ENCODE results near the gene MEF2D. TPM values are rescaled to one million over a fixed set of nuclear protein-coding genes. Genes with fewer than 3 reads are reported as not detected.

MEF2D gene
- total RNA-seq, 2 experiments from 2014 or later: 35.9 to 39.7 TPM

- Mint-ChIP-seq H3K4me1 (ENCODE audit: low read depth) (peaks cover 26% of the 10 kb centered on the region), H3K27me3 (peaks cover 27% of the 10 kb centered on the region), H3K36me3 (no peaks in the 10 kb centered on the region), H3K9me3 (no peaks in the 10 kb centered on the region), H3K4me3 (no peak overlapping the region), H3K27ac (no peak overlapping the region)
- ChIA-PET CTCF (interaction anchor here (6.8 kb wide), 1 partner anchor 65 kb away, joined by 491 read pairs; no protein-coding TSS in a partner anchor), POLR2A (interaction anchor here (0.8 kb wide), 1 partner anchor 62 kb away, joined by 4 read pairs; no protein-coding TSS in a partner anchor)
- intact Hi-C loops (cut with micrococcal nuclease): no loop called here
- no peak for DNase-seq
Measured at GRCh38 chr1:156448134-156448967, 52.2 kb downstream of the MEF2D start.

DNA sequence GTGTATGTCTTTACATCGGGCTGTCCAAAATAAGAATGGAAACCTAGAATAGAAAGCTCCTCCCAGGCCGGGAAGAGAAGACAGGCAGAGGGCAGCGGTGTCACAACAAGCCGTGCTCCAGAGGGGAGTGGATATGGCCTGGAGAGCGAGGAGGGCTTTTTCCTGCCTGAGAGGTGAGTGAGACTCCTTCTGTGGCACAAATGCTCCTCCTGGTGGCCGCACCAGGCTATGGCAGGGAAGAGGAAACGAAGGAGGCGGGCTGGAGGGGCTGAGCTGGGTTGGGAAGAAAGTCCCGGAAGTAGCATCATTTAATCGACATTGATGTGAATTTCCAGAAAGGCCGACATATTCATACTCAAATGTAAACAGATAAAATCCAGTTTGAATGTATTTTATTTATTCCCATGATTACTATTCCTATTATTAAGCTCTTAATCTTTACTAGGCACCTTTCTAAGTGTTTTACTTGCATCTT lies 54.7 kb downstream of the MEF2D start:
- ChIA-PET POLR2A (interaction anchor here (0.6 to 1.0 kb wide), 2 partner anchors 19 to 60 kb away, joined by 3 to 8 read pairs; no protein-coding TSS in a partner anchor), CTCF (interaction anchor here (0.6 to 6.8 kb wide), 60 partner anchors 9 to 364 kb away, joined by 3 to 491 read pairs (median 5); partner anchors contain the start of genes CCT3, GPATCH4, MEF2D and MEX3A)
- Mint-ChIP-seq H3K27ac (no peak overlapping the region), H3K36me3 (no peaks in the 10 kb centered on the region), H3K9me3 (no peaks in the 10 kb centered on the region), H3K4me3 (no peak overlapping the region), H3K4me1 (ENCODE audit: low read depth) (peaks cover 16% of the 10 kb centered on the region), H3K27me3 (peaks cover 47% of the 10 kb centered on the region)
- DNase-seq: peak; percentile 90
- intact Hi-C loops (cut with micrococcal nuclease): loop anchor here (1.0 to 2.0 kb wide), 2 partner anchors 10 to 355 kb away; no protein-coding TSS in a partner anchor

DNA sequence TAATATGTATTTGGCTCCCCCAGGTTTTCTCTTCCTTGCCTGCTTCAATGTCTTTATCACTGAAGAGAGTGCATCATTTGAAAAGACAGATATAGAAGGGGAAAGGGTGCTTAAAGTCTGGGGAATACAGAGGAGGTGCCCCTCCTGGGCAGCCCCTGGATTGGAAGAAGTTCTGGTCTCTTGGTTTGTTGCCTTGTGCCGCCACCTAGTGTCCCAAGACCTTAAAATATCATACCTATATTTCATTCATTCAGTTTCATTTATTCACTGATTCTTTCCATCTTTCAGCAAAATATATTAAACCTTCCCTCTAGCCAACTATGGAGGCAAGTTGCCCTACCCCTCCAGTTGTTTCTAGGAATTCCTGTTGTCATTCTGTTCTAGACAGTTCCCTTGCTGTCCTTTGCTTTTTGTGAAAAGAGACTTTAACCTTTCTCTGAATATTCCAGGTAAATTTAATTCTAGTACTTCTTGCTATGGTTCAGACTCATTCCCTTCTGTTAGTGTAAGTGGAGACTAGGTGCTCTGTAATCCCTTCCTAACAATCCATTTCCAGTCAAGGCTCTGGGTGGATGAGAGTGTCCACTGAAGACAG lies 56.1 kb downstream of the MEF2D start:
- DNase-seq: peak; percentile 57
- H3K36me3 Mint-ChIP-seq: no peaks in the 10 kb centered on the region
- intact Hi-C loops (cut with micrococcal nuclease): loop anchor here (1.0 to 2.0 kb wide), 3 partner anchors 12 to 354 kb away; no protein-coding TSS in a partner anchor
- H3K27ac Mint-ChIP-seq: no peak overlapping the region
- H3K4me3 Mint-ChIP-seq: peak overlapping the region; percentile 2
- H3K4me1 Mint-ChIP-seq (ENCODE audit: low read depth): peaks cover 16% of the 10 kb centered on the region
- H3K9me3 Mint-ChIP-seq: no peaks in the 10 kb centered on the region
- peaks cover 59% of the 10 kb centered on the region for H3K27me3 Mint-ChIP-seq
- CTCF ChIA-PET: interaction anchor here (1.1 to 6.8 kb wide), 15 partner anchors 10 to 180 kb away, joined by 3 to 491 read pairs (median 12); no protein-coding TSS in a partner anchor
- POLR2A ChIA-PET: interaction anchor here (1.0 kb wide), 1 partner anchor 58 kb away, joined by 8 read pairs; no protein-coding TSS in a partner anchor

DNA sequence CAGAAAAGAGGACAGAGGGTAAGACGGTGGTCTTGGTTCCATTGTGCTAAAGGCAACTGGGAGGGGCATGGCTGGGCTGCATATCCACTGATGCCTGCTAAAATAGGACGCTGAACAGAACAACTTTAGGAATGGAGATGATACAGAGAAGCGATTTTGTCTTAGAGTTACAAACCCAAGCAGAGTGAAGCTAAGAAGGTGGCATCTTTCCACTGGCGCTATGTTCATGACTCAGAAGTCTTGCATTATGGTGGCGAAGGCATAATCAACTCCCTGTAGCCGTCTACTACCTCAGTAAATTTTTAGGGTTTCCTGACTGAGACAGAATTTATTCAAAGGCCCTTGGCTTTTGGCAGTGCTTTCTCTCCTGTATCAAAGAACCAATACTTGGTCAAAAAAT lies 57.3 kb downstream of the MEF2D start:
- H3K4me3 Mint-ChIP-seq: no peak overlapping the region
- no peaks in the 10 kb centered on the region for H3K36me3 Mint-ChIP-seq
- ChIA-PET CTCF (interaction anchor here (1.0 to 5.0 kb wide), 3 partner anchors 23 to 72 kb away, joined by 3 to 146 read pairs (median 8); no protein-coding TSS in a partner anchor), POLR2A (interaction anchor here (1.1 kb wide), 1 partner anchor 53 kb away, joined by 3 read pairs; no protein-coding TSS in a partner anchor)
- no peak overlapping the region for H3K27ac Mint-ChIP-seq
- peaks cover 63% of the 10 kb centered on the region for H3K27me3 Mint-ChIP-seq
- H3K4me1 Mint-ChIP-seq (ENCODE audit: low read depth): peaks cover 23% of the 10 kb centered on the region
- no peaks in the 10 kb centered on the region for H3K9me3 Mint-ChIP-seq
- no peak for DNase-seq
- intact Hi-C loops (cut with micrococcal nuclease): no loop called here

DNA sequence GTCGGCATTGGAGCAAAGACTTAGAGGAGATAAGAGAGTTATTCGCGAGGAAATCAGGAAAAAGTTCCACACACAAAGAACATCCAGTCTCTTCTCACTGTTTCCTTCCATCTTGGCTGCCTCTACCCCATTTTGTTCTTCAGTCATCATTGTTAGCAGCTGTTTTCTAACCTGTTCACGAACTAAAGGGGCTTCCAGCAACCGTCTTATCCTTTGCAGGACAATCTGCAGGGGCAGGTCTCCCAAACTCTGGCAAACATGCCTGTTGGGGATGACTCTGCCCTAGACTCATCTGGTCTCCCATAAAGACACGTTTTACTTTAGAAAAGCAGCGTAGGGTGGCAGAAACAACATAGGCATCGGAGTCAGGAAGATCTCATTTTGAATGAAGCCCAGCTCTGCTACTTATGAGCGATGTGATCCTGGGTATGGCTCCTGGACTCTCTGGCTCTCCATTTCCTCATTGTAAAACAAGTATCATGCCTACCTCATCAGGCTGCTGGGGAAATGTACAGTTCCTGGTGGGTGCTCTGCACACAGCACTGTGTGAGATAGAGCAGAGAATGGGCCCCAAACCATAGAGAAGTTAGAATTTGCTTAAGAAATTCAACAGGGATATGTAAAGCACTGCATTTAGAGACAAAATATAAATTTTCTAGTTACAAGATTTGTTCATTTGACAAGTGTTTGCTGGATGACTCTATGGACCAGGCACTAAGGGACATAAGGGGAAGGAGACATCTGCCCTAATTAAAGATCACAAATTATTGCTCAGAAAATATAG lies 59.7 kb downstream of the MEF2D start:
- Mint-ChIP-seq H3K27me3 (peaks cover 71% of the 10 kb centered on the region), H3K36me3 (no peaks in the 10 kb centered on the region), H3K4me3 (no peak overlapping the region), H3K4me1 (ENCODE audit: low read depth) (peaks cover 29% of the 10 kb centered on the region), H3K9me3 (no peaks in the 10 kb centered on the region), H3K27ac (no peak overlapping the region)
- CTCF ChIA-PET: interaction anchor here (1.0 to 5.0 kb wide), 4 partner anchors 21 to 60 kb away, joined by 3 to 146 read pairs (median 7); no protein-coding TSS in a partner anchor
- POLR2A ChIA-PET: no interaction called here
- no peak for DNase-seq
- intact Hi-C loops (cut with micrococcal nuclease): no loop called here

DNA sequence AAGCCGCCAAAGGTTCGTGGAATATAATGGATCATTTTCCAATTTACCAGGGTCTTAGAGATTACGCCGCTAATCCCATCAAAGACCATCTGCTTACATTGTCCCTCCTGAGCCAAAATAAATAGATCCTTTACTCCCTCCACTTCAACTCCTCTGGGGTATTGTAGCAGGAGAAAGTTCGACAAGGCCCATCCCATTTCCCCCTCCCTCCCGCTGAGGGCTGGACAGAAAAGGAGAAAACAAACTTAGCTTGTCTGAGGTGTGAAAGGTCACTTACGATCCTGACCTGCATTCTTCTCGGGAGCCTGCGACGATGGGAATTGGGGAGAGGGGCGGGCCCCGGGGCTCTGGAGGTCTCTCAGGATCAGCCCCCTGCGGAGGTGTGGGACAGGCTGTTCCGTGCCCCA lies 60.8 kb downstream of the MEF2D start:
- H3K9me3 Mint-ChIP-seq: no peaks in the 10 kb centered on the region
- H3K27ac Mint-ChIP-seq: no peak overlapping the region
- intact Hi-C loops (cut with micrococcal nuclease): loop anchor here (2.0 kb wide), 1 partner anchor 19 kb away; no protein-coding TSS in a partner anchor
- no peaks in the 10 kb centered on the region for H3K36me3 Mint-ChIP-seq
- H3K4me3 Mint-ChIP-seq: no peak overlapping the region
- H3K27me3 Mint-ChIP-seq: peaks cover 73% of the 10 kb centered on the region
- CTCF ChIA-PET: interaction anchor here (5.0 kb wide), 1 partner anchor 55 kb away, joined by 146 read pairs; no protein-coding TSS in a partner anchor
- peaks cover 32% of the 10 kb centered on the region for H3K4me1 Mint-ChIP-seq (ENCODE audit: low read depth)
- DNase-seq: no peak
- POLR2A ChIA-PET: no interaction called here

DNA sequence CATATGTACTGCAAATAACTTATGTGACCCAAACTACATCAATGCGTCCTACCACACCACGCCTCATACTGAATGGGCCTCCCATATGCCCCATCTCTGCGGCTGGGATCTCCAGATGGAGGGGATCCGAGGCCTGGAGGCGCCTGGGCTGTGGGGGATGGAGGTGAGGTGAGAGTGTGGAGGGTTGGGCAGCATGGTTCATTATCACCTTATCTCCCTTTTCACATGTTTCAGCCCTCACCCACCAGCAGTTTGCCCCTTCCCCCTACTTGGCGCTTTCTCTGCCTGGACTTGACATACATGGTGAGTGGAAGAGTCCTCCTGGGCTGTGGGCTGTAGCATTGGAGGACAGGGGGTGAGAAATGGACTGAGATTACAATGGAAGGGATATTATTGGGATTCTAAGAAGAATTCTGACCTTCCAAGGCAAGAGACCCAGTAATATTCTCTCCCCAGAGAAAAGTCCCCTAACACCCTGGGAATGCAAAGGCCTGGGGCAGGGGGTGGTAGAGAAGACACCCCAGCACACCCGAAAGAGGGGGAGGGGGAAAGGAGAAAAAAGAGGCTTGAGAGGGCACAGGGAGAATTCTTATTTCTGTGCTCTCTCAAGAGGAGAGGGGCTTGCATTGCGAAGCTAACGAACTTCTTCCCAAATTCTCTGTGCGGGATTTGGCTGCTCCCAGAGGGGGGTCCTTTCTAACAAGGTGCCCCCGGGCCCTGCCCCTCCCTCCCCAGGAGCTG lies 61.4 kb downstream of the MEF2D start:
- Mint-ChIP-seq H3K27ac (no peak overlapping the region), H3K36me3 (no peaks in the 10 kb centered on the region), H3K4me1 (ENCODE audit: low read depth) (peaks cover 32% of the 10 kb centered on the region), H3K27me3 (peaks cover 73% of the 10 kb centered on the region), H3K4me3 (no peak overlapping the region), H3K9me3 (no peaks in the 10 kb centered on the region)
- no peak for DNase-seq
- ChIA-PET POLR2A (no interaction called here), CTCF (interaction anchor here (5.0 kb wide), 1 partner anchor 54 kb away, joined by 146 read pairs; no protein-coding TSS in a partner anchor)
- intact Hi-C loops (cut with micrococcal nuclease): loop anchor here (2.0 kb wide), 1 partner anchor 18 kb away; no protein-coding TSS in a partner anchor

- intact Hi-C loops (cut with micrococcal nuclease): loop anchor here (2.0 kb wide), 1 partner anchor 18 kb away; no protein-coding TSS in a partner anchor
- H3K27ac Mint-ChIP-seq: no peak overlapping the region
- H3K36me3 Mint-ChIP-seq: no peaks in the 10 kb centered on the region
- no peak for DNase-seq
- H3K27me3 Mint-ChIP-seq: peaks cover 78% of the 10 kb centered on the region
- peaks cover 35% of the 10 kb centered on the region for H3K4me1 Mint-ChIP-seq (ENCODE audit: low read depth)
- POLR2A ChIA-PET: no interaction called here
- CTCF ChIA-PET: no interaction called here
- no peaks in the 10 kb centered on the region for H3K9me3 Mint-ChIP-seq
- no peak overlapping the region for H3K4me3 Mint-ChIP-seq
Measured at GRCh38 chr1:156438278-156438987, 62.1 kb downstream of the MEF2D start.

DNA sequence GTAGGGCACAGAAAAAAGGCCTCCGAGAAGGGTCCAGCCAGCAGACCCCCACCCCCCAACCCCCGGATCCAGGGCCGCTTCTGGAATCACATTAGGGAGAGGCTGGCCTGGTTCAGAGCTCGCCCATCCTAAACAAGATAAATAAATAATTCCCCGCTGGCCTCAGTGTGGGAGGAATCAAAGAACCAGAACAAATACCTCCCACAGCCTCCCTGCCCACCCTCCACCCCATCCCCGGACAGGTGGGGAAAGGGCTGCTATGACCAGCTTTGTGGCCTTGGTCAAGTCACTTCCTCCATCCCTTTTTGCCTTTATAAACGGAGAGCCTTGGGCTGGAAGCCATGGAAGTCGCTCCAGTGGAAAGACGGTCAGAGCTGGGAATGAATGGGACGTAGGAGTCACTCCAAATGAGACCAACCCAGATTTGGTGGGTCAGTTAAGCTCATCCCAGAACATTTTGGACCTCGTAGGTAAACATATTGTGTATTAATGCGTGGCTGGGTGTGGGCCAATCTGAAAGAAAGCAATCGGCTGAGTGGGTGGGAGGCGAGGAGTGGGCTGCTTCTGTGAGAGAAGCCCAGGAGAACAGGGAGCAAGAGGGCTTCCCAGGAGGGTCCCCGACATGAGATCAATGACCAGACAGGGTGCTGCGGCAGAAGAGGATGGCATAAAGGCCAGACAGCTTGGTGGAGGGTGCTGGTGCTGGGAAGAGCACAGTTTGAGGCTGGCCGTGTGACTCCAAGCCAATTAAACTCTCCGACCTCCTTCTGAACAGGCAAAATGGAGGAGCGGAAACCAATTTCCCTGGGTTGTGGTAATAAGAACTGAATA lies 63.3 kb downstream of the MEF2D start:
- intact Hi-C loops (cut with micrococcal nuclease): no loop called here
- Mint-ChIP-seq H3K36me3 (no peaks in the 10 kb centered on the region), H3K9me3 (no peaks in the 10 kb centered on the region), H3K4me1 (ENCODE audit: low read depth) (peaks cover 38% of the 10 kb centered on the region), H3K4me3 (no peak overlapping the region), H3K27me3 (peaks cover 83% of the 10 kb centered on the region), H3K27ac (no peak overlapping the region)
- CTCF ChIA-PET: interaction anchor here (0.6 to 7.0 kb wide), 4 partner anchors 9 to 252 kb away, joined by 3 to 69 read pairs (median 4); no protein-coding TSS in a partner anchor
- POLR2A ChIA-PET: interaction anchor here (1.3 kb wide), 1 partner anchor 52 kb away, joined by 3 read pairs; no protein-coding TSS in a partner anchor
- no peak for DNase-seq

Measured in activated CD4-positive, alpha-beta memory T cell treated with anti-CD3 and anti-CD28 coated beads for 36 hours (primary cell).